Breast epithelium (tissue), 3 donors: ENCODE results near the gene COL4A2.

Experiments
- POLR2A ChIP-seq: fragments of 450-650 bp; IDR thresholded peaks from one replicate; pipeline ENCODE4 v1.6.1; 2016; ENCODE audit warnings: antibody characterized with exemption, mild to moderate bottlenecking, moderate library complexity
- POLR2AphosphoS5 ChIP-seq, 3 donors: sonication (generic); formaldehyde crosslinking; IDR thresholded peaks; one replicate each; pipeline ENCODE4 v1.6.1; 2017; ENCODE audit warnings: antibody characterized with exemption in 3 of 3
- TF ChIP-seq, protein P1 (sequence below), 3 donors: fragments of 450-650 bp; IDR thresholded peaks; one replicate each; pipeline ENCODE4 v1.5.1; 2016 to 2017; ENCODE audit warnings: antibody characterized with exemption in 3 of 3, mild to moderate bottlenecking in 3 of 3, moderate library complexity in 3 of 3

DNA sequence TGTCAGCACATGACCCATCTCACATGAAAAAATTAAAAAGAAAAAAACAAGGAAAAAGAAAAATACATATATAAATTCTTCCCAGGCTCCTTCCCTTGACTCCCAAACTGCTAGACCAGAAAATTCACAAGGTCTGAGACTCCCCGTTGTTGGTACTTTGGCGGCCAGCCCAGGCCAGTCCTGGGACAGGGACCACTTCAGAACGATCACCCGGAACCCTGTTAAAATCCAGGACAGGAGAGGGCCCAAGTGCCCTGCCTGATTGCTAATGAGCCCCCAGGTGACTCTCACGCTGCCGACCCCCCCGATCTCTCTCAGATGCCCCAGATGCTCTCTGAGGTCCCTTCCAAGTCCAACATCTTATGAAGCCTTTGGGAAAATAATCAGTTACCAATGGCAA is 107.2 kb downstream of the COL4A2 start:
- TF ChIP-seq, protein P1, sequence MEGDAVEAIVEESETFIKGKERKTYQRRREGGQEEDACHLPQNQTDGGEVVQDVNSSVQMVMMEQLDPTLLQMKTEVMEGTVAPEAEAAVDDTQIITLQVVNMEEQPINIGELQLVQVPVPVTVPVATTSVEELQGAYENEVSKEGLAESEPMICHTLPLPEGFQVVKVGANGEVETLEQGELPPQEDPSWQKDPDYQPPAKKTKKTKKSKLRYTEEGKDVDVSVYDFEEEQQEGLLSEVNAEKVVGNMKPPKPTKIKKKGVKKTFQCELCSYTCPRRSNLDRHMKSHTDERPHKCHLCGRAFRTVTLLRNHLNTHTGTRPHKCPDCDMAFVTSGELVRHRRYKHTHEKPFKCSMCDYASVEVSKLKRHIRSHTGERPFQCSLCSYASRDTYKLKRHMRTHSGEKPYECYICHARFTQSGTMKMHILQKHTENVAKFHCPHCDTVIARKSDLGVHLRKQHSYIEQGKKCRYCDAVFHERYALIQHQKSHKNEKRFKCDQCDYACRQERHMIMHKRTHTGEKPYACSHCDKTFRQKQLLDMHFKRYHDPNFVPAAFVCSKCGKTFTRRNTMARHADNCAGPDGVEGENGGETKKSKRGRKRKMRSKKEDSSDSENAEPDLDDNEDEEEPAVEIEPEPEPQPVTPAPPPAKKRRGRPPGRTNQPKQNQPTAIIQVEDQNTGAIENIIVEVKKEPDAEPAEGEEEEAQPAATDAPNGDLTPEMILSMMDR (IDR thresholded peaks at IDR 0.05), result no peak
- TF ChIP-seq POLR2AphosphoS5 (IDR thresholded peaks at IDR 0.05) (no peak), POLR2A (no peak)
